PC-3 (cell line): ENCODE results near the gene ANXA7.

Experiments used
- EZH2 ChIP-seq: fragments of 300-600 bp; sonication (generic); IDR thresholded peaks from one replicate; pipeline ENCODE4 v1.6.1; 2017; ENCODE audit warnings: antibody characterized with exemption, mild to moderate bottlenecking, low read length; ENCODE audit not compliant: unreplicated experiment
- TF ChIP-seq, protein P1 (sequence below): fragments of 300-600 bp; sonication (generic); conservative IDR thresholded peaks from 2 replicates; pipeline ENCODE4 v1.5.1; 2017; ENCODE audit warnings: antibody characterized with exemption, low read depth, mild to moderate bottlenecking, low read length

DNA sequence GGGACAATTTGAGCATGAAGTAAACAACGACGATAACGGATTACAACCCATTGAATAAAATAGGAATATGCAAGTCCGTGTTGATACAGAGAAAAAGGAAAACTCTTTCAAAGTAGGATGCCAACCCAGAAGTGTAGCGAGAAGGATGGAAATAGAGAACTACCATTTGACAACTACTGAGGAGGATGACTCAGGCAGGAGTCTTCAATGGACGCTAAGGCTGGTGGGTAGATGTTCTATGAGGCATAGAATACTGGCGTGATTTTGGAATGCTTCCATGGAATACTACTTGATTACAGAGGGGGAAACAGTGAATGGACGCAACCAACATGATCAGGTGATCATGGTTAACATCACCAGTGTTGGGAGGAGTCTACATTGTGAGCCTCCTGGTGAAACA, 54.4 kb downstream of the ANXA7 start:
- TF ChIP-seq, protein P1, sequence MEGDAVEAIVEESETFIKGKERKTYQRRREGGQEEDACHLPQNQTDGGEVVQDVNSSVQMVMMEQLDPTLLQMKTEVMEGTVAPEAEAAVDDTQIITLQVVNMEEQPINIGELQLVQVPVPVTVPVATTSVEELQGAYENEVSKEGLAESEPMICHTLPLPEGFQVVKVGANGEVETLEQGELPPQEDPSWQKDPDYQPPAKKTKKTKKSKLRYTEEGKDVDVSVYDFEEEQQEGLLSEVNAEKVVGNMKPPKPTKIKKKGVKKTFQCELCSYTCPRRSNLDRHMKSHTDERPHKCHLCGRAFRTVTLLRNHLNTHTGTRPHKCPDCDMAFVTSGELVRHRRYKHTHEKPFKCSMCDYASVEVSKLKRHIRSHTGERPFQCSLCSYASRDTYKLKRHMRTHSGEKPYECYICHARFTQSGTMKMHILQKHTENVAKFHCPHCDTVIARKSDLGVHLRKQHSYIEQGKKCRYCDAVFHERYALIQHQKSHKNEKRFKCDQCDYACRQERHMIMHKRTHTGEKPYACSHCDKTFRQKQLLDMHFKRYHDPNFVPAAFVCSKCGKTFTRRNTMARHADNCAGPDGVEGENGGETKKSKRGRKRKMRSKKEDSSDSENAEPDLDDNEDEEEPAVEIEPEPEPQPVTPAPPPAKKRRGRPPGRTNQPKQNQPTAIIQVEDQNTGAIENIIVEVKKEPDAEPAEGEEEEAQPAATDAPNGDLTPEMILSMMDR: no peak
- TF ChIP-seq EZH2: no peak
